A673 (cell line): Measurements from ENCODE around the gene MCCD1.

ENCODE experiments used
- EZH2 ChIP-seq: fragments of 200-600 bp; sonication (generic); IDR thresholded peaks from 2 replicates; pipeline ENCODE4 v1.6.1; 2017; ENCODE audit warnings: borderline replicate concordance, low read depth, mild to moderate bottlenecking, mixed read lengths, antibody characterized with exemption, low read length; ENCODE audit not compliant: poor library complexity, severe bottlenecking
- TF ChIP-seq, protein P1 (sequence below): fragments of 300-800, 200-600 bp; sonication (generic); conservative IDR thresholded peaks from 2 replicates; pipeline ENCODE4 v1.5.1; 2017; ENCODE audit warnings: low read depth, mild to moderate bottlenecking, antibody characterized with exemption, low read length, moderate library complexity, mixed read lengths

GRCh38 chr6:31480574-31480973, 48.2 kb upstream of the MCCD1 start:
- TF ChIP-seq, protein P1, sequence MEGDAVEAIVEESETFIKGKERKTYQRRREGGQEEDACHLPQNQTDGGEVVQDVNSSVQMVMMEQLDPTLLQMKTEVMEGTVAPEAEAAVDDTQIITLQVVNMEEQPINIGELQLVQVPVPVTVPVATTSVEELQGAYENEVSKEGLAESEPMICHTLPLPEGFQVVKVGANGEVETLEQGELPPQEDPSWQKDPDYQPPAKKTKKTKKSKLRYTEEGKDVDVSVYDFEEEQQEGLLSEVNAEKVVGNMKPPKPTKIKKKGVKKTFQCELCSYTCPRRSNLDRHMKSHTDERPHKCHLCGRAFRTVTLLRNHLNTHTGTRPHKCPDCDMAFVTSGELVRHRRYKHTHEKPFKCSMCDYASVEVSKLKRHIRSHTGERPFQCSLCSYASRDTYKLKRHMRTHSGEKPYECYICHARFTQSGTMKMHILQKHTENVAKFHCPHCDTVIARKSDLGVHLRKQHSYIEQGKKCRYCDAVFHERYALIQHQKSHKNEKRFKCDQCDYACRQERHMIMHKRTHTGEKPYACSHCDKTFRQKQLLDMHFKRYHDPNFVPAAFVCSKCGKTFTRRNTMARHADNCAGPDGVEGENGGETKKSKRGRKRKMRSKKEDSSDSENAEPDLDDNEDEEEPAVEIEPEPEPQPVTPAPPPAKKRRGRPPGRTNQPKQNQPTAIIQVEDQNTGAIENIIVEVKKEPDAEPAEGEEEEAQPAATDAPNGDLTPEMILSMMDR = no peak
- TF ChIP-seq EZH2 = no peak
